Brain microvascular endothelial cell (primary cell): Measurements from ENCODE around the gene CNRIP1.

Experiments
- DNase-seq: peaks from one replicate; pipeline ENCODE4 v3.0.0-alpha.2; 2020
- H3K27ac ChIP-seq: fragments of 250-450 bp; sonication (Bioruptor Pico); 2 replicates; pipeline ENCODE4 v1.5.1; 2020; ENCODE audit warnings: mild to moderate bottlenecking, moderate library complexity
- H3K27me3 ChIP-seq: fragments of 250-450 bp; sonication (Bioruptor Pico); replicated peaks from 2 replicates; pipeline ENCODE4 v1.5.1; 2020; ENCODE audit warnings: mild to moderate bottlenecking
- H3K36me3 ChIP-seq: fragments of 250-450 bp; sonication (Bioruptor Pico); replicated peaks from 2 replicates; pipeline ENCODE4 v1.5.1; 2020; ENCODE audit warnings: mild to moderate bottlenecking
- H3K4me3 ChIP-seq: 2 replicates; pipeline ENCODE4 v1.5.1; 2011; ENCODE audit warnings: low read depth, mild to moderate bottlenecking, control low read depth, low read length, moderate library complexity
- in situ Hi-C: cut with HindIII; loops from 2 replicates; pipeline ENCODE4 v1.10.0; 2017; ENCODE audit warnings: low sequenced_read_pairs, low pct_ligation_motif_present
- TF ChIP-seq, protein P1 (sequence below): IDR thresholded peaks from 2 replicates; pipeline ENCODE4 v1.5.1; 2011; ENCODE audit warnings: low read depth, mild to moderate bottlenecking, moderate library complexity, low read length, control low read depth, inconsistent platforms; ENCODE audit errors: missing control alignments

Gene CNRIP1

GRCh38 chr2:68342470-68342869 is 22.7 kb upstream of the CNRIP1 start:
- TF ChIP-seq, protein P1, sequence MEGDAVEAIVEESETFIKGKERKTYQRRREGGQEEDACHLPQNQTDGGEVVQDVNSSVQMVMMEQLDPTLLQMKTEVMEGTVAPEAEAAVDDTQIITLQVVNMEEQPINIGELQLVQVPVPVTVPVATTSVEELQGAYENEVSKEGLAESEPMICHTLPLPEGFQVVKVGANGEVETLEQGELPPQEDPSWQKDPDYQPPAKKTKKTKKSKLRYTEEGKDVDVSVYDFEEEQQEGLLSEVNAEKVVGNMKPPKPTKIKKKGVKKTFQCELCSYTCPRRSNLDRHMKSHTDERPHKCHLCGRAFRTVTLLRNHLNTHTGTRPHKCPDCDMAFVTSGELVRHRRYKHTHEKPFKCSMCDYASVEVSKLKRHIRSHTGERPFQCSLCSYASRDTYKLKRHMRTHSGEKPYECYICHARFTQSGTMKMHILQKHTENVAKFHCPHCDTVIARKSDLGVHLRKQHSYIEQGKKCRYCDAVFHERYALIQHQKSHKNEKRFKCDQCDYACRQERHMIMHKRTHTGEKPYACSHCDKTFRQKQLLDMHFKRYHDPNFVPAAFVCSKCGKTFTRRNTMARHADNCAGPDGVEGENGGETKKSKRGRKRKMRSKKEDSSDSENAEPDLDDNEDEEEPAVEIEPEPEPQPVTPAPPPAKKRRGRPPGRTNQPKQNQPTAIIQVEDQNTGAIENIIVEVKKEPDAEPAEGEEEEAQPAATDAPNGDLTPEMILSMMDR: no peak
- DNase-seq: no peak
- no peaks in the 10 kb centered on the region for H3K27me3 ChIP-seq
- H3K27ac ChIP-seq: no peak overlapping the region
- no peaks in the 10 kb centered on the region for H3K36me3 ChIP-seq
- in situ Hi-C loops: no loop called here
- no peak overlapping the region for H3K4me3 ChIP-seq

DNA sequence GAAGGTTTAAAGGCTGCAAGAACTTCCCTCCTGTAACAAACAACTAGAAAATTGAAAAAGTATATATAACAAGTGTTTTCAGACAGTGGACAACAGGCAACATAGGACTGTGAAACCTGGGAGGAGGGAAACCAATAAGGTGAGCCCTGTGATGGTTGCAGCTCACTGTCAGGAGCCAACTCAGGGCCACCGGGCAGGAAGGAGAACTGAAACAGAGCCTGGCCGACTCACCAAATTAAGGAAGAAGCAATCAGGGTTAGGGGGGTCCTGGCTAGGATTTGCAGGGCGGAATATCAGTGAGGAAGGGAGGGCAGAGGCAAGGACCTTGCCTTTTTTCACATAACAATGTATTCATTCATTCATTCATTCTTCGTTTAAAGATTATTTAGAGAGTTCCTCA is 21.8 kb upstream of the CNRIP1 start:
- Histone ChIP-seq H3K4me3 (no peak overlapping the region), H3K36me3 (no peaks in the 10 kb centered on the region), H3K27ac (no peak overlapping the region), H3K27me3 (no peaks in the 10 kb centered on the region)
- TF ChIP-seq, protein P1: no peak
- in situ Hi-C loops: no loop called here
- no peak for DNase-seq

- in situ Hi-C loops: no loop called here
- Histone ChIP-seq H3K36me3 (no peaks in the 10 kb centered on the region), H3K4me3 (no peak overlapping the region), H3K27me3 (no peaks in the 10 kb centered on the region), H3K27ac (no peak overlapping the region)
- no peak for DNase-seq
- TF ChIP-seq, protein P1: no peak
Observed at GRCh38 chr2:68341062-68341329, 21.2 kb upstream of the CNRIP1 start.

GRCh38 chr2:68340226-68341061 is 20.7 kb upstream of the CNRIP1 start:
- in situ Hi-C loops: no loop called here
- TF ChIP-seq, protein P1: no peak
- Histone ChIP-seq H3K4me3 (no peak overlapping the region), H3K27me3 (no peaks in the 10 kb centered on the region), H3K36me3 (no peaks in the 10 kb centered on the region), H3K27ac (no peak overlapping the region)
- no peak for DNase-seq

DNA sequence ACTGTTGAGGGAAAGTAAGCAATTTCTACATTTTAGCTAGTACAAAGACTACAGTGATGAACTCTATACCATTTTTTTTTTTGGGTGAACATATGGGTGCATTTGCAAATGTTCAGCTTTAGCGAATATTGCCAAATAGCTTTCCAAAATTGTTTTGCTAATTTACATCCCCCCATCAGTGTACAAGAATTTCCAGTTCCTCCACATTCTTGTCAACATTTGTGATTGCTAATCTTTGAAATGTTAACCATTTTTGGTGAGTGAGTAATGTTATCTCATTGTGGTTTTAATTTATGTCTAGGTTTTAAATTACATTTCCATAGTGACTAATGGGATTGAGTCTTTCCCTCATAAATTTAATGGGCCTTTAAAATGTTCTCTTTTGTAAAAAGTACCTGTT is 16.4 kb upstream of the CNRIP1 start:
- in situ Hi-C loops: no loop called here
- DNase-seq: peak; percentile 11
- Histone ChIP-seq H3K27me3 (no peaks in the 10 kb centered on the region), H3K36me3 (no peaks in the 10 kb centered on the region), H3K27ac (no peak overlapping the region), H3K4me3 (no peak overlapping the region)
- TF ChIP-seq, protein P1: no peak

DNA sequence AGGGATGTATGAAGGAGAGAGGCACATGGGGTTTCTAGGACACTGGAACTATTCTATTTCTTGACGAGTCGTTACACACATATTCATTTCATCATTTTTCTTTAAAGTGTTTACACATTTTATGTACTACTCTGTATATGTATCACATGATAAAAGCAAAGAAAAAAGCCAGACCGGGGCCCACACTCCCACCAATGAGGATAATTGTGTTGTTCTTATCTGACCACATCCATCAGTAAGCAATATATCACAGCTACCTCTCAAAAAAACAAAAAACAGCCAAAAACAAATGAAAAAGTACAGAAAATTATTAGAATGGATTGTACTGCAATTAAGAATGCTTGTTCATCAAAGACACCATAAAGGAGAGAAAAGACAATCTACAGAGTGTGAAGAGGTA is 14.2 kb upstream of the CNRIP1 start:
- in situ Hi-C loops: no loop called here
- TF ChIP-seq, protein P1: no peak
- Histone ChIP-seq H3K36me3 (no peaks in the 10 kb centered on the region), H3K27ac (no peak overlapping the region), H3K27me3 (no peaks in the 10 kb centered on the region), H3K4me3 (no peak overlapping the region)
- DNase-seq: no peak
